HG03280 (cell line): Measurements from ENCODE around the gene LSM7.
A peak's percentile ranks its signal among the peaks of the same experiment; 100 is the strongest.

Experiments used
- ATAC-seq: cut with Tn5 transposase; IDR thresholded peaks from one replicate; pipeline ENCODE4 v1.9.1; 2021; ENCODE audit warnings: mild to moderate bottlenecking, moderate library complexity; ENCODE audit not compliant: unreplicated experiment

Gene LSM7

DNA sequence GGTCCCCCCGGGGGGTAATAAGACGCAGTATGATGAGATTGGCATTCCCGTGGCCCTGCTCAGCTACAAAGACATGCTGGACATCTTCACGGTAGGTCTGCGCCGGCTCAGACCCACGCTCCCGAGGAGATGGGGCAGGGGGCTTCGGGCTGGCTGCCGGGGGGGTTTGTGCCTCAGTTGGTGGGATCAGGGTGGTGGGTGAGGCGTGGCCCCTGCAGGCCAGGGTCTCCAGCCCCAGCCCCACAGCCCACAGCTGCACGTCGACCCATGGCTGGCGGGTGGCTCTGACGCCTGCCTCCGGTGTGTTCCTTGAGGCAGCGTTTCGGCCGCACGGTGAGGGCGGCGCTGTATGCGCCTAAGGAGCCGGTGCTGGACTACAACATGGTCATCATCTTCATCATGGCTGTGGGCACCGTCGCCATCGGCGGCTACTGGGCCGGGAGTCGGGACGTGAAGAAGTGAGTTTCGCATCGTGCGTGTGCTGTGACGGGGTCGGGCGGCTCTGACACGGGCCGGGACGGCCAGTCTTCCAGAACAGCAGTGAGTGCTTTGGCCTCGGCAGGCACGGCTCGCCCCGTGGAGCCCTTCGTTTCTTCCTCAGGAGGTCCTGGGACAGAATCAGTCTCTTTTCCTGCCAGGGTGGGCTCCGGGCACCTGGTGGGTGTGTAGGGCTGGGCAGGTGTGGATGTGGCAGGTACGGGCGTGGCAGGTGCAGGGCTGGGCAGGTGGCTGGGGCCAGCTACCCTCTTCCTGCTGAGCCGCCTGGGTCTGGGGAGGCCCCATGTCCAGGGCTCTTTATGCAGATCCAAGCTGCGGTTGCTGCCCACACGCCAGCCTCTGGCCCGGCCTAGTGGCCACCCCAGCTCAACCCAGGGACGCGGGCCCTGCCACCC is 10.6 kb upstream of the LSM7 start:
- no peak for ATAC-seq

DNA sequence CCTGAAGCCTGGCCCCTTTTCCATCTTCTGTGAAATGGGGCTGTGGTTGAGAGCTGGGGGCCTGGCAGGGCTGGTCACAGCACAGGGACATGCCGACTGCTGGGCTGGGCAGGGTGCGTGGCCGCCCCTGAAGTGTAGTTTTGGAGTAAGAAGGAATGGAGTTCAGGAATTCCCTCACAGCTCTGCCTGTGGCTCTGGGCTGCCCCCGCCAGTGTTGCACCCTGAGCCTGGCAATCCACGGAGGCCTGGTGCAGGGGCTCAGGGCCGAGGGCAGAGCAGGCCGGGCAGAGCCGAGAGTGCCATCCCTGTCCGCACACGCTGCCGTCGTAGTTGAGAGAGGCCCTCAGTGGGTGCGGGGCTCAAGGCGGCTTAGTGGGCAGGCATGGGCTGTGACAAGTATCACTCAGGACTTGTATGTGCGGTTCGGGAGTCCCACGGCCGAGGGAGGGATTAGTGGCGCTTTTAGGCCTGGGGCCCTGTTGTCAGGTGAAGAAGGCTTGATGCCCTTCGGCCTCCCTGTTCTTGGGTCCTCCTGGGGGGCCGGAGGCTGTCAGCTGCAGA is 9.7 kb upstream of the LSM7 start:
- ATAC-seq, result no peak

DNA sequence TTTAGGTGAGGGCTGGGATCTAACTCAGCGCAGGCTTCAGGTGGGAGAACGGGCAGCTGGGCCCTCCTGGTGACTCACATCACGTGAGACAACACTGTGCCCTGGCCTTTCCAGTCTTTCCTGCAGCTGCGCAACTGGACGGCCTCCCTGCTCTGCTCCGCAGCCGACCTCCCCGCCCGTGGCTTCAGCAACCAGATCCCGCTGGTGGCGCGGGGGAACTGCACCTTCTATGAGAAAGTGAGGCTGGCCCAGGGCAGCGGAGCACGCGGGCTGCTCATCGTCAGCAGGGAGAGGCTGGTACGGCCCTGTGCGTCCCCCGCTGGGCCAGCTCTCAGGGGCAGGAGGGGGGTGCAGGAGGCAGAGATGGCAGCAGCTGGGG is 8.9 kb upstream of the LSM7 start:
- no peak for ATAC-seq

DNA sequence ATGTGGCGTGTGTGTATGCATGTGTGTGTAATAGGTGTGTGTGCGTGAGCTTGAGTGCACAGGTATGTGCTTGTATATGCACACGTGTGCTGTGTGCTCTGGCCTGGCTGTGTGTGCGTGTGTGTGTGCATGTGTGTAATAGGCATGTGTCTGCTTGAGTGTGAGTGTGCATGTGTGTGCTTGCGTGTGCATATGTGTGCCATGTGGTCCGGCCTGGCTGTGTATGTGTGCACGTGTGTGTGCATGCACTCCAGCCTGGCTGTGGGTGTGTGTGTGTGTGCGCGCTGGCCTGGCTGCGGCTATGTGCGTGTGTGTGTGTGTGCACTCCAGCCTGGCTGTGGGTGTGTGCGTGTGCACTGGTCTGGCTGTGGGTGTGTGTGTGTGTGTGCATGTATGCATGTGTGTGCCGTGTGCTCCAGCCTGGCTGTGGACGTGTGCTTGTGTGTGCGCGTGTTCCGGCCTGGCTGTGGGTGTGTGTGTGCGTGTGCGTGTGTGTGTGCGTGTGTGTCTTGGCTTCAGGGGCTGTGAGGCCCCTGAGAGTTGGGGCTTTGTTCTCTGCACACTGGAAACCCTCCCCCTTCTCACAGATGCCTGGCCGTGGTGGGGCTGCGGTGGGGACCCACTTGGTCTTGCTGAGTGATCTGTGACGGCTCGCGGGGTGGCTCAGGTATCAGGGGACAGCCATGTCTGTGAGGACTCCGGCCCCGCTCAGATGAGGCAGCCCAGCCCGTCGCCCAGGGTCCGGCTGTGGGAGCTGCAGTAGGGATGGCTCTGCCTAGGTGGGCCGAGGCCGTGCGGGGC is 8.3 kb upstream of the LSM7 start:
- ATAC-seq, result no peak

GRCh38 chr19:2335848-2336247 is 7.5 kb upstream of the LSM7 start:
- no peak for ATAC-seq

GRCh38 chr19:2334986-2335846 is 6.8 kb upstream of the LSM7 start:
- no peak for ATAC-seq

DNA sequence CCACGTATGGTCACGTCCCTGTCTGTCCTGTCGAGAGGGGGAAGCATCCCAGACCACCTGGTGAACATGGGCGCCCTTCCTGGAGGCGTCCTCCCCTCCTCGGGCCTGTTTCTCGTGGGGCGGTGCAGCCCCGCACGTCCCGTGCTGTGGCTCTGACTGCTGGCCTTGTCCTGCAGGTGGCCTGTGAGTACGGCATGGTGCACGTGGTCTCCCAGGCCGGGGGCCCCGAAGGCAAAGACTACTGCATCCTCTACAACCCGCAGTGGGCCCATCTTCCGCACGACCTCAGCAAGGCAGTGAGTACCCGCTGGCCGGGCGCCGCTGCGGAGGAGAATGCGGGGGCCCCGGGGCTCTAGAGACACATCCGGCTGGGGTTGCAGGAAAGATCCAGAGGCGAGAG is 6.0 kb upstream of the LSM7 start:
- no peak for ATAC-seq

- no peak for ATAC-seq
Observed at GRCh38 chr19:2333807-2334211, 5.4 kb upstream of the LSM7 start.

DNA sequence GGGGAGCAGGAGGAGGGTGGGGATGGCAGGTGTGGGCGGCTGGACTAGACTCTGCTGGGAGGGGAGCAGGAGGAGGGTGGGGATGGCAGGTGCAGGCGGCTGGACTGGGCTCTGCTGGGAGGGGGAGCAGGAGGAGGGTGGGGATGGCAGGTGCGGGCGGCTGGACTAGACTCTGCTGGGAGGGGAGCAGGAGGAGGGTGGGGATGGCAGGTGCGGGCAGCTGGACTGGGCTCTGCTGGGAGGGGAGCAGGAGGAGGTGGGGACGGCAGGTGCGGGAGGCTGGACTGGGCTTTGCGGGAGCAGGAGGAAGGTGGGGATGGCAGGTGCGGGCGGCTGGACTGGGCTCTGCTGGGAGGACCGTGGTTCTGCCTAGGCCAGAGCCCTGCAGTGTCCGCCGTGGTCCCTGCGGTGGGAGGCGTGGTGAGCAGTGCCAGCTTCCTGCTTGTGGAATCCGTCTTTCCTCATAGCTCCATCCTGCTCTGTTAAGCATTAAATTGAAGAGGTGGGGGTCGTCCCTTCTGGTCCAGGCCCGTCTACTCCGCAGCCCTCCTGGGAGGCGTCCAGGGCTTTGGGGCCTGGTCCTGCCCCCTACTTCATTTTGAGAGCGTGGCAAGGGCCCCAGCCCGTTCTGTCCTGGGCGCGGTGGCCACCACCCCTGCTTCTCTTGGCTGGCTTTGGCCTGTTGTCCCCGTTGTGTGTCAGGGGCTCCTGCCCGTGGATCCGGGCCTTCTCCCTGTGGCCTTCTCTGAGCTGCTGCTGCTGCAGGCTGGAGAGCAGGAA is 4.8 kb upstream of the LSM7 start:
- no peak for ATAC-seq

DNA sequence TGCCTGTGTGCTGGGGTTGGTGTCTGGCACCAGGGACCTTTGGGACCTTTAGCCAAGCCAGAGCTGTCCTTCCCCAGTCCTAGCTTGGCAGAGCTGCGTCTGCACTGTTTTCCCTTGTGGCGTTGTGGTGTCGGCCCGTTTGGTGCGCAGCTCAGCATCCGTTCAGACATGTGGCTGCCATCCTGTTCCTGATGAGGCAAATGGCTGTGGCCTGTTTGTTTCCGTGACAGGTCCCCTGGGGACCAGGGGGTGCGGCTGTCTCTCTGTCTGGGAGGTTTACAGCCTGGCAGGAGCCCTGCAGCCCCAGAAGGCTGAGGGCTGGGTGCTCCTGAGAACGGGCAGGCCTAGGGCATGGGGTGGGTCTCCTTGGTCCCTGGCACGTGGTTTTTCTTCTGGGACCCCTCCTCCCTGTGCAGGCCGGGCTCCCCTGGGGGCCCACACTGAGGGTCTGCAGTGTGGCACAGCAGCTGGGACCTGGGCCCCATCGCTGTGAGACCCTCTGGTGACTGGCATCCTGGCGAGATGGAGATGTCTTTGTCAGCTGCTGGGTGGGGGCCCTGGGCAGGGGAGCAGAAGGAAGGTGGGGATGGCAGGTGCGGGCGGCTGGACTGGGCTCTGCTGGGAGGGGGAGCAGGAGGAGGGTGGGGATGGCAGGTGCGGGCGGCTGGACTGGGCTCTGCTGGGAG is 4.1 kb upstream of the LSM7 start:
- no peak for ATAC-seq

GRCh38 chr19:2331601-2332246 is 3.3 kb upstream of the LSM7 start:
- ATAC-seq, result no peak

- no peak for ATAC-seq
Observed at GRCh38 chr19:2330632-2331284, 2.4 kb upstream of the LSM7 start.

DNA sequence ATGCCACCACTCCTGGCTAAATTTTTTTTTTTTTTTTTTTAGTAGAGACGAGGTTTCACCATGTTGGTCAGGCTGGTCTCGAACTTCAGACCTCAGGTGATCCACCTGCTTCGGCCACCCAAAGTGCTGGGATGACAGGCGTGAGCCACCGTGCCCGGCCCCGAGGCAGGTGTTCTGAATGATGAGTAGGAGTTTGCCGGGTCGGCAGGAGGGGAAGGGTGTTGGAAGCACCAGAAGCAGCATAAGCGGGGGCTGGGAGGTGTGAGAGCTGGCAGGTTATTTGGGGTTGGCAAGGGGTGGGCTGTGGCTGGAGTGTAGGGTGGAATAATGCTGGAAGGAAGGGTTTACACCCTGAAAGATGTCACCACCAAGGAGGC is 1.9 kb upstream of the LSM7 start:
- no peak for ATAC-seq

GRCh38 chr19:2329501-2329916 is 1.1 kb upstream of the LSM7 start:
- ATAC-seq, result no peak

DNA sequence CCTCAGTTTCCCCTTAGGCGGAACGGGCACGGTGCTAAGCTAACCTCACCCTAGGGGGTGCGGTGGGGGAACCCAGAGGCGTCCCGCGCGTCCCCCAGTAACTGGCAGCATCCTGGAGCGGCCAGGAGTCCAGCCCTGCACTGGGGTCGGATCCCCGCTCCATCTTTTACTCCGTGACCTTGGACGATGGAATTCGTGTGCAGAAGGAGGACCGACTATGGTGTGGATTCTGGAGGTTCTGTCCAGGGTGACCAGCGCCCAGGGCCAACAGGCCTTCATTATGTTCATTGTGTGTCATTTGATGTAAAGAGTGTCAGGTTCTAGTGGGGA is 728 bp upstream of the LSM7 start:
- ATAC-seq, result no peak

DNA sequence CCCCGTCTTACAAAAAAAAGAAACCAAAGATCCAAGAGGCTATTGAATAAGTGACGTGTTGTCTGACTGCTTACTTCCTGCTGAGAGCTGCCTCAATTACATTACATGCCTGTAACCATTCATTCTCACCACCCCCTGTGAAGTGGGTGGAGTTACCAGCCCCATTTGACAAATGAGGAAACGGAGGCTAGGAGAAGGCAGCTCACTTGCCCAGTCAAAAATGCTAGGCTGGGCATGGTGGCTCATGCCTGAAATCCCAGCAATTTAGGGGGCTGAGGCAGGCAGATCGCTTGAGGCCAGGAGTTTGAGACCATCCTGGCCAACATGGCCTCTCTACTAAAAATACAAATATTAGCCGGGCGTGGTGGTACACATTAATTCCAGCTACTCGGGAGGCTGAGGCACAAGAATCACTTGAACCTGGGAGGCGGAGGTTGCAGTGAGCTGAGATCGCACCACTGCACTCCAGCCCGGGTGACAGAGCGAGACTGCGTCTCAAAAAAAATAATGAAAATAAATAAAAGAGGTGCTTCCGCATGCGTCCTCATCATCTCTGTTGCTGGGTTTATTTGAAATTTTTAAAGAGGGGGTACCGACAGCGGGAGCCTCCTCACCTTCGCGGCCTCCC is 499 bp downstream of the LSM7 start:
- peak; percentile 40 for ATAC-seq

DNA sequence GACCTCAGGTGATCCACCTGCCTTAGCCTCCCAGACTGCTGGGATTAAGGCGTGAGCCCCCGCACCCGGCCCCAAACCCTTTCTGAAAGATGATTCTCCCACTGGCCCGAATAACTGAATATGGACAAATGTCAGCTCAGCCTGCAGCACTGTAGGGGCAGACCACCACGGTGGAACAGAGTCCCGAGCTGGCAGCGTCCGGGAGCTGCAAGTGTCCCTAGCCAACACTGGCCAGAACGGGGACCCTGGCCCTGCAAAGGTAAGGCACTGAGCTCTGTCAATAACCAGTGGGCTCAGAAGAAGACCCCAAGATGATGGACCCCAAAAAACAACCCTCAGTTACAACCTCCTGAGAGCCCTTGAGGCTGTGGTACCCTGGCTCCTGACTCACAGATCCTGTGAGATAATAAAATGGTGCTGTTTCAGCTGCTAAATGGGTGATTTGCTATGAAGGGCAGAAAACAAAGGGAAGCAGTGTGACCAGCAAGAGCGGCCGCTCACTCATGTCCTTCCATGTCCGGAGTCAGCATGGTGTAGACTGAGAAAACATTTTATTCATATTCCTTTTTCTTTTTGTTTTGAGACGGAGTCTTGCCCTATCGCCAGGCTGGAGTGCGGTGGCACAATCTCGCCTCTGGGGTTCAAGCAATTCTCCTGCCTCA is 1.6 kb downstream of the LSM7 start:
- no peak for ATAC-seq
